Keratinocyte (primary cell): ENCODE results near the gene NTHL1. TPM values are rescaled to one million over a fixed set of nuclear protein-coding genes. Genes with fewer than 3 reads are reported as not detected.

ENCODE experiments used
- DNase-seq: peaks from one replicate; pipeline ENCODE4 v3.0.0-alpha.2; 2011; ENCODE audit warnings: low read depth, missing footprints, low spot score
- FAIRE-seq: peaks from 2 replicates; lab custom pipeline; 2011; peaks lifted over from hg19 to GRCh38; lab: Jason Lieb, UNC
- H2AFZ ChIP-seq: 2 replicates; pipeline ENCODE4 v1.6.0; 2012; ENCODE audit warnings: low read length, control low read depth, inconsistent platforms; ENCODE audit not compliant: control insufficient read depth
- H3K27ac ChIP-seq: 2 replicates; pipeline ENCODE4 v1.5.1; 2011; ENCODE audit warnings: low read length; ENCODE audit not compliant: control insufficient read depth, insufficient read depth
- H3K27me3 ChIP-seq: 3 replicates; pipeline ENCODE4 v1.6.0; 2011; ENCODE audit warnings: low read length; ENCODE audit not compliant: control insufficient read depth, insufficient read depth; ENCODE audit errors: extremely low read depth
- H3K36me3 ChIP-seq, 2 experiments: 2 replicates in 1 of 2; 3 replicates in 1 of 2; pipeline ENCODE4 v1.5.1; 2011; ENCODE audit warnings: low read length in 2 of 2, mild to moderate bottlenecking in 1 of 2; ENCODE audit not compliant: control insufficient read depth in 2 of 2, insufficient read depth in 2 of 2; ENCODE audit errors: extremely low read depth in 1 of 2
- H3K4me1 ChIP-seq: 3 replicates; pipeline ENCODE4 v1.5.1; 2011; ENCODE audit warnings: low read length; ENCODE audit not compliant: control insufficient read depth, insufficient read depth; ENCODE audit errors: extremely low read depth
- H3K4me2 ChIP-seq: 3 replicates; pipeline ENCODE4 v1.6.0; 2011; ENCODE audit warnings: low read depth, low read length; ENCODE audit not compliant: control insufficient read depth, insufficient read depth; ENCODE audit errors: extremely low read depth
- H3K4me3 ChIP-seq, 3 experiments: fragments of 200-600 bp in 1 of 3; sonication (generic) in 1 of 3; 2 replicates in 2 of 3; 3 replicates in 1 of 3; pipeline ENCODE4 v1.5.1; 2011 to 2016; ENCODE audit warnings: low read length in 3 of 3, mild to moderate bottlenecking in 3 of 3, control low read depth in 2 of 3, inconsistent platforms in 1 of 3, low read depth in 1 of 3, mixed read lengths in 1 of 3, mixed run types in 1 of 3, moderate library complexity in 1 of 3; ENCODE audit not compliant: control insufficient read depth in 2 of 3, insufficient read depth in 2 of 3; ENCODE audit errors: extremely low read depth in 1 of 3
- H3K79me2 ChIP-seq: 2 replicates; pipeline ENCODE4 v1.6.0; 2012; ENCODE audit warnings: low read length; ENCODE audit not compliant: control insufficient read depth, insufficient read depth
- H3K9ac ChIP-seq: 3 replicates; pipeline ENCODE4 v1.6.0; 2011; ENCODE audit warnings: low read length; ENCODE audit not compliant: control insufficient read depth, insufficient read depth; ENCODE audit errors: extremely low read depth
- H3K9me1 ChIP-seq: 3 replicates; pipeline ENCODE4 v1.6.0; 2011; ENCODE audit warnings: low read length; ENCODE audit not compliant: control insufficient read depth, insufficient read depth; ENCODE audit errors: extremely low read depth
- H3K9me3 ChIP-seq: 2 replicates; pipeline ENCODE4 v1.5.1; 2012; ENCODE audit warnings: low read depth, low read length; ENCODE audit not compliant: control insufficient read depth
- H4K20me1 ChIP-seq: 3 replicates; pipeline ENCODE4 v1.6.0; 2011; ENCODE audit warnings: low read length; ENCODE audit not compliant: control insufficient read depth, insufficient read depth; ENCODE audit errors: extremely low read depth
- CTCF ChIP-seq, 3 experiments: IDR thresholded peaks in 1 of 3; conservative IDR thresholded peaks in 1 of 3; optimal IDR thresholded peaks in 1 of 3; 2 replicates in 2 of 3; 3 replicates in 1 of 3; pipeline versions ENCODE3 to v1.5.1; 2011; ENCODE audit warnings: low read length in 3 of 3, mild to moderate bottlenecking in 3 of 3, moderate library complexity in 2 of 3, control low read depth in 1 of 3, inconsistent platforms in 1 of 3; ENCODE audit not compliant: insufficient read depth in 2 of 3; ENCODE audit errors: extremely low read depth in 1 of 3
- EZH2 ChIP-seq: IDR thresholded peaks from one replicate; pipeline ENCODE4 v1.6.1; 2012; ENCODE audit warnings: inconsistent platforms, mild to moderate bottlenecking, low read length, moderate library complexity
- dilution Hi-C: fragments of 300-500 bp; cut with MboI; formaldehyde crosslinking; loops from one replicate; pipeline ENCODE4 v1.7.0; 2020; ENCODE audit warnings: low sequenced_read_pairs; ENCODE audit not compliant: extremely low pct_ligation_motif_present
- polyA plus RNA-seq, 5 experiments: library from polyadenylated mRNA; depleted of rRNA in 3 of 5; stranded (reverse) in 3 of 5; stranded (forward) in 1 of 5; unstranded in 1 of 5; fragments of >200 nt; gene quantifications; 1 replicate in 1 of 5; 2 replicates in 3 of 5; 3 replicates in 1 of 5; pipeline versions ENCODE4 v1.2.1 to v1.2.3, GENCODE V29; 2011 to 2012; ENCODE audit warnings: missing spikeins in 2 of 5, low read depth in 1 of 5, low replicate concordance in 1 of 5

Gene NTHL1
- polyA plus RNA-seq, 1 donor (not counting 4 experiments of a cell fraction or from before 2014, with no cell fraction given), result 8.5 TPM

DNA sequence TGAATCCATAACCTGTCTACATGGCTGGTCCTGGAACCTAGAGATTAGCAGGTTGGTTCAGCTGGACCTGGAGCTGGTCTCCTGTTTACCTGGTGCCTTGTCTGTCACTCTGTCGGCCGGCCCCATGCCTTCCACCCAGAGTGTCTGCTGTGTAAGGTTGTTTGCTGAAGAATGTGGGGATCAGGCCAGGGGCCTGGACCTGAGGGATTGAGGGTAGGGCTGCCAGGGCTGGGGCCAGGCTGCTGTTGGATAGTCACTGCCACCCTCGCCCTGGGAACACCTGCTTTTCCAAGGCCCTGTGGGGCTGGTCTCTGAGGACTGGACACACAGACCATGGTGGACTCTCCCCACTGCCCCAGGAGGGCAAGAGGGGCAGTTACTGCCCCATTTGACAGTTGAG, 19.5 kb downstream of the NTHL1 start:
- DNase-seq, result no peak
- no peak overlapping the region for H3K4me3 ChIP-seq
- H4K20me1 ChIP-seq, result no peaks in the 10 kb centered on the region
- H3K27ac ChIP-seq, result no peak overlapping the region
- no peaks in the 10 kb centered on the region for H3K79me2 ChIP-seq
- H3K9me1 ChIP-seq, result no peaks in the 10 kb centered on the region
- TF ChIP-seq EZH2, result no peak
- no peak for TF ChIP-seq CTCF (optimal IDR thresholded peaks at IDR 0.05 in 1 of 3, IDR thresholded peaks at IDR 0.05 in 1 of 3, conservative IDR thresholded peaks at IDR 0.05 in 1 of 3; ENCODE audit: extremely low read depth in 1 of 3, insufficient read depth in 2 of 3, low read length in 3 of 3)
- dilution Hi-C loops, result no loop called here
- no peak overlapping the region for H3K9ac ChIP-seq
- no peaks in the 10 kb centered on the region for H3K27me3 ChIP-seq
- no peaks in the 10 kb centered on the region for H3K9me3 ChIP-seq
- no peak for FAIRE-seq
- H2AFZ ChIP-seq, result no peak overlapping the region
- peak overlapping the region; percentile 76 for H3K4me2 ChIP-seq
- peaks cover 10% of the 10 kb centered on the region for H3K4me1 ChIP-seq
- no peaks in the 10 kb centered on the region for H3K36me3 ChIP-seq

- FAIRE-seq, result peak; percentile 20
- H3K36me3 ChIP-seq, result no peaks in the 10 kb centered on the region
- H3K79me2 ChIP-seq, result no peaks in the 10 kb centered on the region
- no peaks in the 10 kb centered on the region for H3K9me1 ChIP-seq
- peak overlapping the region; percentile 37 for H2AFZ ChIP-seq
- no peak for DNase-seq
- H3K4me3 ChIP-seq, result peak overlapping the region; percentile 36 to 59 (median 55)
- H3K9me3 ChIP-seq, result no peaks in the 10 kb centered on the region
- H3K4me2 ChIP-seq, result peak overlapping the region; percentile 76
- dilution Hi-C loops, result no loop called here
- H3K9ac ChIP-seq, result peak overlapping the region; percentile 9
- peaks cover 15% of the 10 kb centered on the region for H3K4me1 ChIP-seq
- H4K20me1 ChIP-seq, result no peaks in the 10 kb centered on the region
- TF ChIP-seq CTCF (optimal IDR thresholded peaks at IDR 0.05 in 1 of 3, IDR thresholded peaks at IDR 0.05 in 1 of 3, conservative IDR thresholded peaks at IDR 0.05 in 1 of 3; ENCODE audit: extremely low read depth in 1 of 3, insufficient read depth in 2 of 3, low read length in 3 of 3), result peak in 1 of 3 experiments; percentile 38
- no peak for TF ChIP-seq EZH2
- H3K27ac ChIP-seq, result no peak overlapping the region
- no peaks in the 10 kb centered on the region for H3K27me3 ChIP-seq
Measured at GRCh38 chr16:2027024-2028010, 20.3 kb downstream of the NTHL1 start.
